Activated CD8-positive, alpha-beta T cell treated with anti-CD3 and anti-CD28 coated beads, Interleukin-2, amount 10 ng/mL, durations not matched to agents 7 days and 5 days (primary cell): ENCODE measurements around the gene CHAC1. TPM values are rescaled to one million over a fixed set of nuclear protein-coding genes. Genes with fewer than 3 reads are reported as not detected.
"Not testable (repeated sequence)": the region's sequence is repeated elsewhere in the genome, so short reads cannot be mapped to it uniquely, and the experiment has no call there.

Experiments used
- ATAC-seq: fragments of 150-1000 bp; cut with Tn5 transposase; one replicate; pipeline ENCODE4 v1.10.0; 2021; ENCODE audit warnings: moderate library complexity
- CTCF ChIA-PET: fragments of 350-600 bp; sonication (Branson Sonifier 250); formaldehyde crosslinking; loops from one replicate; lab custom pipeline; 2021; ENCODE audit warnings: antibody characterized with exemption; lab: Charles Lee
- POLR2A ChIA-PET: fragments of 350-600 bp; sonication (Branson Sonifier 250); formaldehyde crosslinking; loops from one replicate; lab custom pipeline; 2021; ENCODE audit warnings: antibody characterized with exemption; lab: Charles Lee
- DNase-seq: peaks from one replicate; pipeline ENCODE4 v3.0.0-alpha.2; 2020
- H3K27ac Mint-ChIP-seq: one replicate; pipeline ENCODE4 v1.8.0; 2021; ENCODE audit warnings: mild to moderate bottlenecking, mixed read lengths
- H3K27me3 Mint-ChIP-seq: one replicate; pipeline ENCODE4 v1.8.0; 2021; ENCODE audit warnings: low read depth, mixed read lengths
- H3K36me3 Mint-ChIP-seq: one replicate; pipeline ENCODE4 v1.8.0; 2021; ENCODE audit warnings: low read depth, mixed read lengths
- H3K4me1 Mint-ChIP-seq: one replicate; pipeline ENCODE4 v1.8.0; 2021; ENCODE audit warnings: low read depth, mixed read lengths
- H3K4me3 Mint-ChIP-seq: one replicate; pipeline ENCODE4 v1.8.0; 2021; ENCODE audit warnings: mild to moderate bottlenecking, mixed read lengths
- H3K9me3 Mint-ChIP-seq: one replicate; pipeline ENCODE4 v1.8.0; 2022; ENCODE audit warnings: mixed read lengths; ENCODE audit not compliant: insufficient read depth
- total RNA-seq, 2 experiments: library from RNA; stranded (reverse); gene quantifications; one replicate each; pipeline ENCODE4 v1.2.3, GENCODE V29; 2021

The CHAC1 gene
- total RNA-seq, 2 experiments from 2014 or later, result 8.3 to 8.9 TPM

DNA sequence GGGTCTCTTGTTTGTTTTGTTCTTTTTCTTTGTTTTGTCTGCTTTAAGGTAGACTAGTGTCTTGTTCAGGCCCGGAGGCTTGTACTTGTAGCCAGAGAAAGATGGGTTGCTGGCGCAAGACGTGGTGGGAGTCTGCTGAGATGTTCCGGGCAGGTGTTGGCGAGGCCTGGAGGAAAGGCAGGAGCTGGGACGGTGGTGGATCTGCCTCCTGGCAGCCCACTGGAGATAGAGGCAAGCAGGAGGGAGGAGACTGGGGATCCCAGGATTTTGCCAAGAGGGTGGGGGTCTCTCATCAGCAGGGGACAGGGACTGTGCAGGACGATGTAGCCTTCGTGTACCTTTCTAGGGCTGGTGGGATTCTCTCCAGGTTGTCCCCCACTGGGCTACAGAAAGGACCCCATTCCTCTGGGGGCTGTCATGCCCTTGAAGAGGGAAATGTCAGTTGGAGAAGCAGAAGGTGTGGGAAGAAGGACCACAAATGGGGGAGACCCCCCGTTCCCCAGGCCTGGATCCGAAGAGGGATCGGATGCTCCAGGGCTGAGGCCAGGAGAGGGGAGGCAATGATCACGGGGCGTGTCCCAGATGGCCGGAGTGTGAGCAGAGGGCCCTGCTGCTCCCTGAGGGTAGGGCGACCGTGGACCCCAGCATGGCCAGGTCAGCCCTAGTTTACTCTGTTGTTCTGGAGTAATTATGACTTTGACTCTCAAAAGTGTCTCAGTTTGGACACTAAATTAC, 7.0 kb downstream of the CHAC1 start:
- ChIA-PET POLR2A (interaction anchor here (0.5 kb wide), 1 partner anchor 12 kb away, joined by 3 read pairs; no protein-coding TSS in a partner anchor), CTCF (interaction anchor here (1.2 kb wide), 1 partner anchor 18 kb away, joined by 3 read pairs; no protein-coding TSS in a partner anchor)
- H3K9me3 Mint-ChIP-seq, result no peaks in the 10 kb centered on the region
- no peak overlapping the region for H3K27ac Mint-ChIP-seq
- H3K4me1 Mint-ChIP-seq, result peaks cover 8% of the 10 kb centered on the region
- DNase-seq (no peak), ATAC-seq (no peak)
- no peak overlapping the region for H3K4me3 Mint-ChIP-seq
- no peaks in the 10 kb centered on the region for H3K27me3 Mint-ChIP-seq
- peaks cover 9% of the 10 kb centered on the region for H3K36me3 Mint-ChIP-seq

DNA sequence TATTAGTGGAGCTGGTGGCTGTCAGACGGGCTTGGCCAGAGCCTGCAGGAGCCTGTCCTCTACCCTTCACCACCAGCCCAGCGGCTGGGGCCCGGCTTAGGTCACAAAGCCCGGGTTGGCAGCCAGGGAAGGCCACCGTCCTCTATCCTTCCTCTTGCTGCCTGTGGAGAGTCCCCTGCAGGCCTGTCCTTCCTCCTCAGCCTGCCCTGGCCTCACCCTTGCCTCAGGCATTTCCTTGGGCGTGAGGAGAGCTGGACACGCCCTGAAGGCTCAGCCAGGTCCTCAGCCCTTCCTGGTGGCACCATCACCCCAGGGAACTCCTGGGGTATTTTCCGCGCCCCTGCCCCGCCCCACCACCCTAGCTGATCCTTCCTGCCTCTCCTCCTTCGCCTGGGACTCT, 7.7 kb downstream of the CHAC1 start:
- H3K27me3 Mint-ChIP-seq, result no peaks in the 10 kb centered on the region
- no peak for ATAC-seq
- ChIA-PET CTCF (interaction anchor here (1.2 kb wide), 1 partner anchor 19 kb away, joined by 3 read pairs; no protein-coding TSS in a partner anchor), POLR2A (no interaction called here)
- H3K27ac Mint-ChIP-seq, result no peak overlapping the region
- H3K4me3 Mint-ChIP-seq, result no peak overlapping the region
- H3K4me1 Mint-ChIP-seq, result peaks cover 4% of the 10 kb centered on the region
- no peak for DNase-seq
- H3K9me3 Mint-ChIP-seq, result no peaks in the 10 kb centered on the region
- H3K36me3 Mint-ChIP-seq, result peaks cover 5% of the 10 kb centered on the region

DNA sequence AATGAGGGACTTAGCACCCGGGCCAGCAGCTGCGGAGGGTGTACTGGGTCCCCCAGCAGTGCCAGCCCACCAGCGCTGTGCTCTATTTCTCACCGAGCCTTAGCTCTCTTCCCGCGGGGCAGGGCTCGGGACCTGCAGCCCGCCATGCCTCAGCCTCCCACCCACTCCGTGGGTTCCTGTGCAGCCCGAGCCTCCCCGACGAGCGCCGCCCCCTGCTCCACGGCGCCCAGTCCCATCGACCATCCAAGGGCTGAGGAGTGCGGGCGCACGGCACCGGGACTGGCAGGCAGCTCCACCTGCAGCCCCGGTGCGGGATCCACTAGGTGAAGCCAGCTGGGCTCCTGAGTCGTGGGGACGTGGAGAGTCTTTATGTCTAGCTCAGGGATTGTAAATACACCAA, 8.5 kb downstream of the CHAC1 start:
- not testable (repeated sequence) for H3K9me3 Mint-ChIP-seq, H3K36me3 Mint-ChIP-seq, H3K27ac Mint-ChIP-seq, H3K27me3 Mint-ChIP-seq, ATAC-seq, H3K4me3 Mint-ChIP-seq, H3K4me1 Mint-ChIP-seq, DNase-seq
- POLR2A ChIA-PET, result interaction anchor here (0.9 kb wide), 1 partner anchor 9 kb away, joined by 3 read pairs; the partner anchor contains the start of gene CHAC1
- CTCF ChIA-PET, result interaction anchor here (1.1 to 2.3 kb wide), 2 partner anchors 20 to 103 kb away, joined by 4 to 13 read pairs; no protein-coding TSS in a partner anchor

DNA sequence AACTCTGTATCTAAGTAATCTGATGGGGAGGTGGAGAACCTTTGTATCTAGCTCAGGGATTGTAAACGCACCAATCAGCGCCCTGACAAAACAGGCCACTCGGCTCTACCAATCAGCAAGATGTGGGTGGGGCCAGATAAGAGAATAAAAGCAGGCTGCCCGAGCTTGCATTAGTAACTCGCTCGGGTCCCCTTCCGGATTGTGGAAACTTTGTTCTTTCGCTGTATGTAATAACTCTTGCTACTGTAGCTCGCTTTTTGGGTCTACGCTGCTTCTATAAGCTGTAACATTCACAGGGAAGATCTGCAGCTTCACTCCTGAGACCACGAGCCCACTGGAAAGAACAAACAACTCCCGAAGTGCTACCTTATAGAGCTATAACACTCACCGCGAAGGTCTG, 9.0 kb downstream of the CHAC1 start:
- ATAC-seq, H3K27me3 Mint-ChIP-seq, H3K27ac Mint-ChIP-seq, H3K4me1 Mint-ChIP-seq, POLR2A ChIA-PET, H3K9me3 Mint-ChIP-seq, H3K36me3 Mint-ChIP-seq, DNase-seq, H3K4me3 Mint-ChIP-seq: not testable (repeated sequence)
- CTCF ChIA-PET, result interaction anchor here (1.1 to 2.3 kb wide), 2 partner anchors 21 to 104 kb away, joined by 4 to 13 read pairs; no protein-coding TSS in a partner anchor

DNA sequence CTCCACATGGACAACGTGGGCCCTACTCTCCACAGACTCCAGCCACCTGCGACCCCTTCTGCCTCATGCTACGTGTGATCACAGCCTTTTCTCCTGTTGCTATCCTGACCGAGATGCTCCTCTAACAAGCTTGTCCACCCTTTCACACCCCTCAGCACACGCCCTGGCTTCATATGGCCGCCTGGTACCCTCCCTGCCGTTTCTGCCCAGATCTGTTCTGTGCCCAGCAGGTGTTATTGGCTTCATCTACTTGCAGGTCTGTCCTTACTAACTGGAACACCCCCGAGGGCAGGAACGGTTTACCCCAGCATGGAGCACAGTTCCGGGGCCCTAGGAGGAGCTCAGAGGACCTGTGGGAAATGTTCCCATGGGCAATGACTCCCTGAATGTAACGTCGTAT, 9.9 kb downstream of the CHAC1 start:
- POLR2A ChIA-PET, result interaction anchor here (0.6 kb wide), 1 partner anchor 10 kb away, joined by 3 read pairs; the partner anchor contains the start of gene CHAC1
- ATAC-seq (no peak), DNase-seq (no peak)
- no peak overlapping the region for H3K4me3 Mint-ChIP-seq
- peaks cover 3% of the 10 kb centered on the region for H3K27me3 Mint-ChIP-seq
- no peak overlapping the region for H3K27ac Mint-ChIP-seq
- H3K9me3 Mint-ChIP-seq, result no peaks in the 10 kb centered on the region
- CTCF ChIA-PET, result interaction anchor here (2.3 kb wide), 1 partner anchor 21 kb away, joined by 13 read pairs; no protein-coding TSS in a partner anchor
- no peaks in the 10 kb centered on the region for H3K4me1 Mint-ChIP-seq
- H3K36me3 Mint-ChIP-seq, result no peaks in the 10 kb centered on the region

DNA sequence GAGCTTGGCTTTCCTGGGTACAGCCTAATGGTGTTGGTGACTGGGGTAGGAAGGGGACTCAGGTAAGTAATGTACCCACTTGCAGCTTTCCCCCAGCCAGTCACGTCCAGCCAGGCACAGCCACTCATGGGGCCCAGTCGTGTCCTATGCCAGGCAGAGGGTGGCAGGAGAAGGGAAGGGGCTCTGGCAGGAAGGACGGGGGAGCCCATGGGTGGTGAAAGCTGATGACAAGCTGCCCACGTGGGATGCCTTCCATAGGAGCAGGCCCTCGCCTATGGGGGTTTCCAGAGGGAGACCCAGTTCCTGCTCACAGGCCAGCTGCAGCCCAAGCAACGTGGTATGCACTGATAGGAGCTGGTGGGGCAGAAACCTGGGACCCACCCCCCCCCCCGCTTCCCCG, 10.7 kb downstream of the CHAC1 start:
- POLR2A ChIA-PET, result interaction anchor here (0.6 kb wide), 1 partner anchor 11 kb away, joined by 3 read pairs; the partner anchor contains the start of gene CHAC1
- Mint-ChIP-seq H3K36me3 (no peaks in the 10 kb centered on the region), H3K27me3 (peaks cover 3% of the 10 kb centered on the region), H3K9me3 (no peaks in the 10 kb centered on the region), H3K4me3 (no peak overlapping the region), H3K27ac (no peak overlapping the region), H3K4me1 (no peaks in the 10 kb centered on the region)
- ATAC-seq, result no peak
- CTCF ChIA-PET, result interaction anchor here (0.7 to 2.3 kb wide), 3 partner anchors 16 to 58 kb away, joined by 3 to 13 read pairs (median 3); no protein-coding TSS in a partner anchor
- no peak for DNase-seq

DNA sequence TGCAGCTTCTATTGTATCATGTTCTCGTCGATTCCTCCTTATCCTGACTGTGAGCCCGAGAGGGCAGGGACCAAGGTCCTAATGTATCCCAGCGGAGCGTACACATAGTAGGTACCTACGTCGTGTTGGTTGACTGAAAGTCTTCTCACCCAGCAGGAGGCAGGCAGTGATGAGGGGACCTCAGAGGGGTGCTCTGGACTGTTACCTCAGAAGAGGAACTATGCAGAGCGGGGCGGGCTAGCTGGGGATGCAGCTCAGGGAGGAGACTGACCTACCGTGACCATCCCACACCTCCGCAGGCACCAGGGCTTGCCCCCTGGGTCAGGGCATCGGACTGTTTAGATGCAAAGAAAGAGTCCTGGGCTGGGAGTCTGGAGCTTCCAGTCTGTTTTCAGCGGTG, 11.4 kb downstream of the CHAC1 start:
- ATAC-seq (no peak), DNase-seq (no peak)
- Mint-ChIP-seq H3K27me3 (peaks cover 3% of the 10 kb centered on the region), H3K4me1 (no peaks in the 10 kb centered on the region), H3K27ac (no peak overlapping the region), H3K36me3 (no peaks in the 10 kb centered on the region), H3K4me3 (no peak overlapping the region), H3K9me3 (no peaks in the 10 kb centered on the region)
- CTCF ChIA-PET, result interaction anchor here (0.7 to 1.6 kb wide), 4 partner anchors 17 to 58 kb away, joined by 3 to 6 read pairs (median 3); no protein-coding TSS in a partner anchor
- POLR2A ChIA-PET, result interaction anchor here (0.6 kb wide), 1 partner anchor 312 kb away, joined by 3 read pairs; no protein-coding TSS in a partner anchor

DNA sequence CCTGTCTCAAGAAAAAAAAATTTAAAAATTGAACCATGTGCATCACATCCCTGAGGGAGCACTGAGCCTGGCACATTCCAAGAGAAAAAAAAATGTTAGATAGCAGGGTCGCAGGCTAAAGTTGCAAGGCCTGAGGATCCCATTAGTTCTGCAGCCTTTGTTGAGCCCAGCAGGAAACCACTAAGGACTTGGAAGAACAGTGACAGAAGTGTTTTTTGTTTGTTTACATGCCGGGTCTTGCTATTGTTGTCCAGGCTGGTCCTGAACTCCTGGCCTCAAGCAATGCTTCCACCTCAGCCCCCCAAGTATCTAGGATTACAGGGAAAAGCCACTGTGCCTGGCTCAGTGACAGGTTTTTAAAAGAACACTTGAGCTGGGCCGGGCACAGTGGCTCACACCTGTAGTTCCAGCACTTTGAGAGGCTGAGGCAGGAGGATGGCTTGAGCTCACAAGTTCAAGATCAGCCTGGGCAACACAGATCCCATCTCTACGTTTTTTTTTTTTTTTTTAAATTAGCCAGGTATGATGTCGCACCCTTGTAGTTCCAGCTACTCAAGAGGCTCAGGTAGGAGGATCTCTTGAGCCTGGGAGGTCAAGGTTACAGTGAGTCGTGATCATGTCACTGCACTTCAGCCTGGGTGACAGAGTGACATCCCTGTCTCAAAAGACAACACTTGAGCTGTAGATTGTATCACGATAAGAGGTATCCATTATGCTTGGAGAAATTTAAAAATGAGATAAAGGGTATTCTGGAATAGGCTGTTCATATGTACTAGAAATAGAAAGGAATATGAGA, 15.2 kb downstream of the CHAC1 start:
- peaks cover 3% of the 10 kb centered on the region for H3K27me3 Mint-ChIP-seq
- H3K9me3 Mint-ChIP-seq, result no peaks in the 10 kb centered on the region
- H3K4me1 Mint-ChIP-seq, result no peaks in the 10 kb centered on the region
- no peaks in the 10 kb centered on the region for H3K36me3 Mint-ChIP-seq
- H3K27ac Mint-ChIP-seq, result no peak overlapping the region
- ChIA-PET POLR2A (interaction anchor here (1.3 kb wide), 1 partner anchor 15 kb away, joined by 3 read pairs; the partner anchor contains the start of gene CHAC1), CTCF (interaction anchor here (0.7 to 1.6 kb wide), 4 partner anchors 27 to 586 kb away, joined by 3 to 4 read pairs (median 3); no protein-coding TSS in a partner anchor)
- DNase-seq, result no peak
- no peak for ATAC-seq
- H3K4me3 Mint-ChIP-seq, result no peak overlapping the region

DNA sequence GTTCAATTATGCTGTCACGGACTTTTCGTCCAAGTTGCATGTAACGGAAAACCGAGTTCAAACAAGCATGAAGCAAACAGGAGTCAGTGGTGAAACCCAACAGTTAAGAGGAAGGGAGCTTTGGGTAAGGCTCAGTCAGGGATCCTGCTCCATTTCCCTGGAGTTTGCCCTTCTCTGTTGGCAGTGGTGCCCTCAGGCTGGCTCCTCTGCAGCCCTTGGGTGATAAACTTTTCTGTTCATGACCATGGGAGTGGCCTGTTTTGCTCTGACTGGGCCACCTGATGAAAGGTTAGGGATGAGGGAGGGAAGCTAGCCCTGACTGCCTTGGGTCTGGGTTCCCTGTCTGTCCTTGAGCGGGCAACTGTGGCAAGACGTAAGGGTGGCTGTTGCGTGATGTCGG, 16.1 kb downstream of the CHAC1 start:
- Mint-ChIP-seq H3K4me1 (no peaks in the 10 kb centered on the region), H3K9me3 (no peaks in the 10 kb centered on the region), H3K27me3 (peaks cover 3% of the 10 kb centered on the region), H3K4me3 (no peak overlapping the region), H3K27ac (no peak overlapping the region), H3K36me3 (no peaks in the 10 kb centered on the region)
- POLR2A ChIA-PET, result interaction anchor here (1.3 kb wide), 1 partner anchor 16 kb away, joined by 3 read pairs; the partner anchor contains the start of gene CHAC1
- CTCF ChIA-PET, result interaction anchor here (0.7 to 1.1 kb wide), 3 partner anchors 30 to 587 kb away, joined by 3 read pairs; no protein-coding TSS in a partner anchor
- no peak for DNase-seq
- no peak for ATAC-seq

DNA sequence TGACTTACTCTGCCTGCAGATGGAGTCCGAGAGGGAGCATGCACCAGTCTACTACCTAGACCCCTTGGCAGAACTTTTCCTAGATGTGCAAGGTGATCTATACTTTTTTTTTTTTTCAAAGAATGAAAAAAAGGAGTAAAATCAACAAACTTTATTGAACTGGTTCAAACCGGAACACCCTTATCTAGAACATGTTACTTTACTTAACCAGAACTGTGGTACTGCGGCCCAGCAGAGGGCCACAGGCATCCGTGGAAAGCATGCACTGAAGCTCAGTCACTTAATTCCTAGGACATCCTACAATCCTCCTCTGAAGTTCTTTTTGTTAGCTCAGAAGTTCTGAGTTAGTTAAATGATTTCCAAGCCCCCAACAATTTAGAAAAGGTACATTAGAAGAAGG, 21.6 kb downstream of the CHAC1 start:
- H3K27ac Mint-ChIP-seq, result no peak overlapping the region
- DNase-seq (no peak), ATAC-seq (no peak)
- H3K4me1 Mint-ChIP-seq, result no peaks in the 10 kb centered on the region
- H3K36me3 Mint-ChIP-seq, result peaks cover 22% of the 10 kb centered on the region
- no peak overlapping the region for H3K4me3 Mint-ChIP-seq
- POLR2A ChIA-PET, result no interaction called here
- CTCF ChIA-PET, result interaction anchor here (1.0 kb wide), 1 partner anchor 50 kb away, joined by 3 read pairs; no protein-coding TSS in a partner anchor
- H3K27me3 Mint-ChIP-seq, result no peaks in the 10 kb centered on the region
- no peaks in the 10 kb centered on the region for H3K9me3 Mint-ChIP-seq

DNA sequence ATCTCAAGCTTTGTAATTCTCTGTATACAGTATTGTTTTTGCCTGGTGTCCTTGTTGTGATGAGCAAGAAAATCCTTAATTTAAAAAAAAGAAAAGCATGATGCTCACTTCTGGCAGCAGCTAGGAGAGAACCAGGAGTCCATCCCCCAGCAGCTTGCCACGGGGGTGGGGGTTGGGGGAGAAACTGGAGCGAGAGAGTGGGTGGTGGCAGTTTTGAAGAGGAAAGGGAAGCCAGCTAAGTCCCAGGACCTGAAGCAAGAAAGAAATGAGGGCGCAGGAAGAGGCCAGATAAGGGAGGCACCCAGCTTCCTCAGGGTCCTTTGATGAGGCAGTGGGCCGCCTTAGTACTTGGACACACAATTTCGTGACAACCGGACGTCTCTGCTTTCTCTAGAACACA, 23.5 kb downstream of the CHAC1 start:
- CTCF ChIA-PET, result interaction anchor here (0.7 to 1.5 kb wide), 4 partner anchors 16 to 71 kb away, joined by 3 to 10 read pairs (median 3); no protein-coding TSS in a partner anchor
- H3K36me3 Mint-ChIP-seq, result peaks cover 38% of the 10 kb centered on the region

More for the DNA sequence above, 23.5 kb downstream of the CHAC1 start:
- Mint-ChIP-seq H3K4me1 (no peaks in the 10 kb centered on the region), H3K27ac (no peak overlapping the region), H3K27me3 (no peaks in the 10 kb centered on the region), H3K9me3 (no peaks in the 10 kb centered on the region), H3K4me3 (no peak overlapping the region)
- DNase-seq, result no peak
- POLR2A ChIA-PET, result interaction anchor here (1.3 kb wide), 1 partner anchor 15 kb away, joined by 4 read pairs; no protein-coding TSS in a partner anchor
- no peak for ATAC-seq
